Loucy (cell line): ENCODE data around the gene SEMA6D.

Source experiments
- H2AFZ ChIP-seq: fragments of 200-600 bp; sonication (generic); 2 replicates; pipeline ENCODE4 v1.6.0; 2016; ENCODE audit warnings: antibody characterized with exemption, mild to moderate bottlenecking, low read length, moderate library complexity
- H3F3A ChIP-seq: fragments of 200-600 bp; 2 replicates; pipeline ENCODE4 v1.6.0; 2016; ENCODE audit warnings: antibody characterized with exemption, low read depth, mild to moderate bottlenecking
- H3K27me3 ChIP-seq: fragments of 200-600 bp; sonication (generic); 2 replicates; pipeline ENCODE4 v1.6.1; 2014; ENCODE audit warnings: low read length, mild to moderate bottlenecking; ENCODE audit not compliant: insufficient read depth, poor library complexity, severe bottlenecking
- H3K36me3 ChIP-seq: fragments of 200-600 bp; sonication (generic); 2 replicates; pipeline ENCODE4 v1.6.1; 2016; ENCODE audit warnings: low read length; ENCODE audit not compliant: insufficient read depth
- H3K4me1 ChIP-seq: fragments of 200-600 bp; sonication (generic); 2 replicates; pipeline ENCODE4 v1.5.1; 2014; ENCODE audit warnings: low read length, mild to moderate bottlenecking; ENCODE audit not compliant: insufficient read depth, poor library complexity, severe bottlenecking
- H3K4me2 ChIP-seq: fragments of 200-600 bp; sonication (generic); 2 replicates; pipeline ENCODE4 v1.6.0; 2014; ENCODE audit warnings: antibody characterized with exemption, low read length, low read depth, mild to moderate bottlenecking; ENCODE audit not compliant: poor library complexity, severe bottlenecking
- H3K4me3 ChIP-seq: fragments of 200-600 bp; sonication (generic); 2 replicates; pipeline ENCODE4 v1.5.1; 2014; ENCODE audit warnings: low read length, mild to moderate bottlenecking, mixed read lengths; ENCODE audit not compliant: poor library complexity, severe bottlenecking
- H3K79me2 ChIP-seq: fragments of 200-600 bp; sonication (generic); 2 replicates; pipeline ENCODE4 v1.6.1; 2014; ENCODE audit warnings: low read length; ENCODE audit not compliant: insufficient read depth
- H3K9ac ChIP-seq: fragments of 200-600 bp; sonication (generic); 2 replicates; pipeline ENCODE4 v1.6.0; 2014; ENCODE audit warnings: mild to moderate bottlenecking, low read depth, low read length, moderate library complexity; ENCODE audit not compliant: poor library complexity, severe bottlenecking
- H3K9me2 ChIP-seq: fragments of 200-600 bp; sonication (generic); replicated peaks from 2 replicates; pipeline ENCODE4 v1.6.1; 2016; ENCODE audit warnings: low read depth, low read length, mixed read lengths
- H3K9me3 ChIP-seq: fragments of 200-600 bp; sonication (generic); 2 replicates; pipeline ENCODE4 v1.6.1; 2014; ENCODE audit warnings: mild to moderate bottlenecking, antibody characterized with exemption, low read length, low read depth; ENCODE audit not compliant: insufficient read depth
- H4K20me1 ChIP-seq: fragments of 200-600 bp; sonication (generic); 2 replicates; pipeline ENCODE4 v1.6.0; 2014; ENCODE audit warnings: antibody characterized with exemption, low read length, mild to moderate bottlenecking; ENCODE audit not compliant: insufficient read depth, poor library complexity, severe bottlenecking
- EZH2phosphoT487 ChIP-seq: fragments of 200-600 bp; IDR thresholded peaks from 2 replicates; pipeline ENCODE4 v1.6.1; 2018; ENCODE audit warnings: antibody characterized with exemption, mild to moderate bottlenecking, moderate library complexity, borderline replicate concordance
- TF ChIP-seq, protein P1 (sequence below): fragments of 200-600 bp; sonication (generic); conservative IDR thresholded peaks from 2 replicates; pipeline ENCODE4 v1.5.1; 2014; ENCODE audit warnings: mild to moderate bottlenecking, antibody characterized with exemption, low read length

SEMA6D gene

DNA sequence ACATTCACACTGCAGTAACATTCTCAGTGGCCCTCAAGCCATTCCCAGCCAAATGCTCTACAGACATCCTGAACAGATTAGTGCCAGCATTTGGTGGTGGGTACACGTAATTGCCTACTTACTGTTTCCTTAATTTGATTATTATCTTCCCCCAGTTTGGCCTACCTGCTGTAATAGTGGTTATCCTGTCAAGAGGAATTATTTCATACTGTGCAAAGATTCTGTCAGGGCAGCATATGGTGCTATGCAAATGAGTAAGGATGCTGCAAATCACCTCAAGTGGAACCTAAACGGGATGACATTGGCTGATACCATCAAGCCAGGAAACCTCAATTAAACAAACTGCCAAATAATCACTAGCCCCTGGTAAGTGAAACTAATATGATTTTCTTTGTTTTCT, 88.7 kb downstream of the SEMA6D start:
- Histone ChIP-seq H3K9ac (no peak overlapping the region), H3K9me2 (no peaks in the 10 kb centered on the region), H3K4me3 (no peak overlapping the region), H2AFZ (no peak overlapping the region), H4K20me1 (no peaks in the 10 kb centered on the region), H3K36me3 (no peaks in the 10 kb centered on the region), H3K4me2 (no peak overlapping the region), H3K9me3 (no peaks in the 10 kb centered on the region), H3K79me2 (no peaks in the 10 kb centered on the region), H3K4me1 (no peaks in the 10 kb centered on the region), H3F3A (no peaks in the 10 kb centered on the region), H3K27me3 (no peaks in the 10 kb centered on the region)
- TF ChIP-seq, protein P1, sequence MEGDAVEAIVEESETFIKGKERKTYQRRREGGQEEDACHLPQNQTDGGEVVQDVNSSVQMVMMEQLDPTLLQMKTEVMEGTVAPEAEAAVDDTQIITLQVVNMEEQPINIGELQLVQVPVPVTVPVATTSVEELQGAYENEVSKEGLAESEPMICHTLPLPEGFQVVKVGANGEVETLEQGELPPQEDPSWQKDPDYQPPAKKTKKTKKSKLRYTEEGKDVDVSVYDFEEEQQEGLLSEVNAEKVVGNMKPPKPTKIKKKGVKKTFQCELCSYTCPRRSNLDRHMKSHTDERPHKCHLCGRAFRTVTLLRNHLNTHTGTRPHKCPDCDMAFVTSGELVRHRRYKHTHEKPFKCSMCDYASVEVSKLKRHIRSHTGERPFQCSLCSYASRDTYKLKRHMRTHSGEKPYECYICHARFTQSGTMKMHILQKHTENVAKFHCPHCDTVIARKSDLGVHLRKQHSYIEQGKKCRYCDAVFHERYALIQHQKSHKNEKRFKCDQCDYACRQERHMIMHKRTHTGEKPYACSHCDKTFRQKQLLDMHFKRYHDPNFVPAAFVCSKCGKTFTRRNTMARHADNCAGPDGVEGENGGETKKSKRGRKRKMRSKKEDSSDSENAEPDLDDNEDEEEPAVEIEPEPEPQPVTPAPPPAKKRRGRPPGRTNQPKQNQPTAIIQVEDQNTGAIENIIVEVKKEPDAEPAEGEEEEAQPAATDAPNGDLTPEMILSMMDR, result no peak
- no peak for TF ChIP-seq EZH2phosphoT487

DNA sequence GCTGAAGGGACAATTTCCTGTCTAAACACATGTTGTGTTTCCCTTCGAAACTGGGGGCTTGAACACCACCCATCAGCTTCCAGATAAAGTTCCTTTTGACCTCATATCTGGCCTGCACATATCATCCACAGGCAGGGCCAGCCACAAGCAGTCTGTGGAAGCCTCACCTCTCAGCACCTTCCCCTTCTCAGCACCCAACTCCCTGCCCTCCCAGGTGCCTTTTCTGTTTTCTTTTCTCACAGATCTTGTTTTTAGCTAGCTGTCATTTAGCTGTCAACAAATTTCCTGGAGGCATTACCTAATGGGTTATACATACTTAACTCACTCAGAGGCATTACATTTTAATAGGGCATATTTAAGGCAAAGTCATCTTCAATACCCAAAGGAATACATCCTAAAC, 93.9 kb downstream of the SEMA6D start:
- Histone ChIP-seq H3K4me1 (no peaks in the 10 kb centered on the region), H3K36me3 (no peaks in the 10 kb centered on the region), H3F3A (no peaks in the 10 kb centered on the region), H3K27me3 (no peaks in the 10 kb centered on the region), H3K9ac (no peak overlapping the region), H4K20me1 (no peaks in the 10 kb centered on the region), H2AFZ (no peak overlapping the region), H3K9me3 (no peaks in the 10 kb centered on the region), H3K9me2 (no peaks in the 10 kb centered on the region), H3K79me2 (no peaks in the 10 kb centered on the region), H3K4me2 (no peak overlapping the region), H3K4me3 (no peak overlapping the region)
- no peak for TF ChIP-seq EZH2phosphoT487
- TF ChIP-seq, protein P1, result no peak

DNA sequence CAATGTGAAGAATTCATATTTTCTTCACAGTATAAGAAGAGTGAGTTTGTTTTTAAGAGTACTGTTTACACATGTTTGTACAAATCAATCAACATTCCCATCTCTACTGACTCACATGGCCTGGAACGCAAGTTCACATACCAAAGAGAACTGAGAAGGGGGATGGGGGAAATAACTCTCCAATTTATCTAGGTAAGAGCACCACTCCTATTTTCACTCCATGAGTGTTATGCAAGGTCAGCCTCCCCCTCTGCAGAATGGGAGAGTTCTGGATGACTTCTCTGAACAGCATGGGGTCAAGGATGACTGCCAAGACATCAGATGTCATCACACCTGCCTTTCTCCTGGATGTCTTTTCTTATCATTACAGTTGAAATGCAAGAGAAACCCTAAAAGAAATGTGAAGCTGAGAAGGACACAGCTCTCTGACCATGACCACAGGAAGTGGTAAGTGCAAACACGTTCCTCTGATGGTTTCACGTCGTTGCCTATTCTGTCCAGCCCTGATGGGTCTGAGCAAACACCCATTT, 95.2 kb downstream of the SEMA6D start:
- no peak overlapping the region for H2AFZ ChIP-seq

More for the DNA sequence above, 95.2 kb downstream of the SEMA6D start:
- no peak overlapping the region for H3K4me2 ChIP-seq
- no peaks in the 10 kb centered on the region for H4K20me1 ChIP-seq
- no peaks in the 10 kb centered on the region for H3K27me3 ChIP-seq
- H3K4me1 ChIP-seq, result no peaks in the 10 kb centered on the region
- no peaks in the 10 kb centered on the region for H3K79me2 ChIP-seq
- H3K36me3 ChIP-seq, result no peaks in the 10 kb centered on the region
- H3K9me3 ChIP-seq, result no peaks in the 10 kb centered on the region
- H3K4me3 ChIP-seq, result no peak overlapping the region
- no peaks in the 10 kb centered on the region for H3K9me2 ChIP-seq
- no peaks in the 10 kb centered on the region for H3F3A ChIP-seq
- H3K9ac ChIP-seq, result no peak overlapping the region
- TF ChIP-seq, protein P1, result no peak
- no peak for TF ChIP-seq EZH2phosphoT487
